Parathyroid adenoma (tissue), 2 donors: ENCODE data around the gene KLLN.
"Not testable (repeated sequence)": the region's sequence is repeated elsewhere in the genome, so short reads cannot be mapped to it uniquely, and the experiment has no call there.

Experiments used
- H2AFZ ChIP-seq: fragments of 300-600 bp; sonication (generic); one replicate; pipeline ENCODE4 v1.7.0; 2017; ENCODE audit warnings: antibody characterized with exemption, mild to moderate bottlenecking
- H3K27ac ChIP-seq: fragments of 300-600 bp; sonication (generic); one replicate; pipeline ENCODE4 v1.7.0; 2017
- H3K27me3 ChIP-seq: fragments of 300-600 bp; sonication (generic); one replicate; pipeline ENCODE4 v1.7.0; 2017; ENCODE audit warnings: low read length; ENCODE audit not compliant: control insufficient read depth, insufficient read depth
- H3K36me3 ChIP-seq: fragments of 300-600 bp; sonication (generic); one replicate; pipeline ENCODE4 v1.7.0; 2017; ENCODE audit warnings: low read length; ENCODE audit not compliant: control insufficient read depth, insufficient read depth
- H3K4me1 ChIP-seq: fragments of 300-600 bp; sonication (generic); one replicate; pipeline ENCODE4 v1.7.0; 2017; ENCODE audit warnings: control low read depth
- H3K4me2 ChIP-seq: fragments of 300-600 bp; sonication (generic); one replicate; pipeline ENCODE4 v1.7.0; 2017; ENCODE audit warnings: low read length
- H3K4me3 ChIP-seq: fragments of 300-600 bp; sonication (generic); one replicate; pipeline ENCODE4 v1.7.0; 2017; ENCODE audit warnings: low read depth, low read length
- H3K79me2 ChIP-seq: fragments of 300-600 bp; sonication (generic); one replicate; pipeline ENCODE4 v1.7.0; 2017; ENCODE audit warnings: control low read depth
- H3K9ac ChIP-seq: fragments of 300-600 bp; sonication (generic); one replicate; pipeline ENCODE4 v1.7.0; 2017; ENCODE audit warnings: mild to moderate bottlenecking
- H3K9me3 ChIP-seq: fragments of 300-600 bp; sonication (generic); one replicate; pipeline ENCODE4 v1.7.0; 2017; ENCODE audit warnings: low read length; ENCODE audit not compliant: control insufficient read depth
- CTCF ChIP-seq: fragments of 300-600 bp; sonication (generic); IDR thresholded peaks from one replicate; pipeline ENCODE4 v1.7.0; 2017; ENCODE audit warnings: antibody characterized with exemption, mild to moderate bottlenecking
- donor health status: primary hyperparathyroidism.

Gene KLLN

GRCh38 chr10:87861953-87862678, 1.2 kb downstream of the KLLN start:
- Histone ChIP-seq H3K4me2 (peak overlapping the region; percentile 97), H3K4me3 (peak overlapping the region; percentile 86), H3K9ac (peak overlapping the region; percentile 47), H3K9me3 (no peaks in the 10 kb centered on the region), H3K27ac (peak overlapping the region; percentile 97), H3K79me2 (no peaks in the 10 kb centered on the region), H3K36me3 (no peaks in the 10 kb centered on the region), H3K4me1 (peaks cover 5% of the 10 kb centered on the region), H3K27me3 (no peaks in the 10 kb centered on the region), H2AFZ (peak overlapping the region; percentile 99)
- no peak for TF ChIP-seq CTCF

GRCh38 chr10:87861566-87861952, 1.8 kb downstream of the KLLN start:
- Histone ChIP-seq H3K36me3 (no peaks in the 10 kb centered on the region), H3K4me3 (peak overlapping the region; percentile 86), H3K4me2 (peak overlapping the region; percentile 97), H3K27me3 (no peaks in the 10 kb centered on the region), H3K27ac (peak overlapping the region; percentile 97), H3K79me2 (no peaks in the 10 kb centered on the region), H3K9ac (peak overlapping the region; percentile 43), H3K4me1 (peaks cover 5% of the 10 kb centered on the region), H3K9me3 (no peaks in the 10 kb centered on the region), H2AFZ (peak overlapping the region; percentile 99)
- TF ChIP-seq CTCF, result no peak

- no peak for TF ChIP-seq CTCF
- peaks cover 5% of the 10 kb centered on the region for H3K4me1 ChIP-seq
- H3K4me3 ChIP-seq, result peak overlapping the region; percentile 86
- no peak overlapping the region for H3K9ac ChIP-seq
- H3K79me2 ChIP-seq, result no peaks in the 10 kb centered on the region
- H2AFZ ChIP-seq, result peak overlapping the region; percentile 99
- peak overlapping the region; percentile 97 for H3K27ac ChIP-seq
- H3K27me3 ChIP-seq, result no peaks in the 10 kb centered on the region
- no peaks in the 10 kb centered on the region for H3K9me3 ChIP-seq
- H3K36me3 ChIP-seq, result no peaks in the 10 kb centered on the region
- H3K4me2 ChIP-seq, result peak overlapping the region; percentile 97
These were observed 2.4 kb downstream of the KLLN start for GRCh38 chr10:87860816-87861403.

- Histone ChIP-seq H3K4me3 (no peak overlapping the region), H3K27me3 (no peaks in the 10 kb centered on the region), H2AFZ (peak overlapping the region; percentile 99), H3K79me2 (no peaks in the 10 kb centered on the region), H3K9ac (no peak overlapping the region), H3K36me3 (no peaks in the 10 kb centered on the region), H3K4me1 (peaks cover 5% of the 10 kb centered on the region), H3K4me2 (no peak overlapping the region), H3K27ac (no peak overlapping the region), H3K9me3 (no peaks in the 10 kb centered on the region)
- TF ChIP-seq CTCF, result peak; percentile 46
These were observed 3.1 kb downstream of the KLLN start for GRCh38 chr10:87860156-87860795.

- not testable (repeated sequence) for H3K79me2 ChIP-seq, H3K27me3 ChIP-seq, H3K4me1 ChIP-seq, H3K9ac ChIP-seq, H3K27ac ChIP-seq, H3K4me3 ChIP-seq, H2AFZ ChIP-seq, H3K9me3 ChIP-seq, H3K4me2 ChIP-seq, H3K36me3 ChIP-seq
These were observed 7.7 kb downstream of the KLLN start for GRCh38 chr10:87855665-87856064.

GRCh38 chr10:87855247-87855646, 8.1 kb downstream of the KLLN start:
- H3K4me1 ChIP-seq, H3K27me3 ChIP-seq, H3K27ac ChIP-seq, H3K4me3 ChIP-seq, H3K4me2 ChIP-seq, H3K9me3 ChIP-seq, H2AFZ ChIP-seq, H3K9ac ChIP-seq, H3K79me2 ChIP-seq, H3K36me3 ChIP-seq: not testable (repeated sequence)
